ENCODE data around the gene FBXW11.

GRCh38 chr5:171848486-171848885 is 158.0 kb downstream of the FBXW11 start:
- no peak for TF ChIP-seq POLR2A (IDR thresholded peaks at IDR 0.05)
- TF ChIP-seq CTCF (IDR thresholded peaks at IDR 0.05), result no peak

All from adrenal gland (tissue), 5 donors.